Activated CD4-positive, alpha-beta T cell treated with anti-CD3 and anti-CD28 coated beads, Interleukin-2, amount 10 ng/mL, durations not matched to agents 7 days and 5 days (primary cell): ENCODE measurements around the gene WDR54. TPM values are rescaled to one million over a fixed set of nuclear protein-coding genes. Genes with fewer than 3 reads are reported as not detected.

Source experiments
- CTCF ChIA-PET: fragments of 350-600 bp; sonication (Branson Sonifier 250); formaldehyde crosslinking; loops from one replicate; lab custom pipeline; 2021; ENCODE audit warnings: antibody characterized with exemption; lab: Charles Lee
- POLR2A ChIA-PET: fragments of 350-600 bp; sonication (Branson Sonifier 250); formaldehyde crosslinking; loops from one replicate; lab custom pipeline; 2021; ENCODE audit warnings: antibody characterized with exemption; lab: Charles Lee
- DNase-seq: peaks from one replicate; pipeline ENCODE4 v3.0.0-alpha.2; 2020
- H3K27ac Mint-ChIP-seq: one replicate; pipeline ENCODE4 v1.8.0; 2021; ENCODE audit warnings: mild to moderate bottlenecking, moderate library complexity, mixed read lengths
- H3K27me3 Mint-ChIP-seq: one replicate; pipeline ENCODE4 v1.8.0; 2021; ENCODE audit warnings: mixed read lengths
- H3K36me3 Mint-ChIP-seq: one replicate; pipeline ENCODE4 v1.8.0; 2021; ENCODE audit warnings: low read depth, mixed read lengths
- H3K4me1 Mint-ChIP-seq: one replicate; pipeline ENCODE4 v1.8.0; 2021; ENCODE audit warnings: mixed read lengths
- H3K4me3 Mint-ChIP-seq: one replicate; pipeline ENCODE4 v1.8.0; 2021; ENCODE audit warnings: mild to moderate bottlenecking, moderate library complexity, mixed read lengths
- H3K9me3 Mint-ChIP-seq: one replicate; pipeline ENCODE4 v1.8.0; 2021; ENCODE audit warnings: mixed read lengths
- total RNA-seq, 2 experiments: library from RNA; stranded (reverse); gene quantifications; one replicate each; pipeline ENCODE4 v1.2.3, GENCODE V29; 2021

The WDR54 gene
- total RNA-seq, 2 experiments from 2014 or later: 71.3 to 80.7 TPM

- Mint-ChIP-seq H3K4me1 (peaks cover 10% of the 10 kb centered on the region), H3K4me3 (no peak overlapping the region), H3K27ac (no peak overlapping the region), H3K36me3 (peaks cover 8% of the 10 kb centered on the region), H3K9me3 (no peaks in the 10 kb centered on the region), H3K27me3 (no peaks in the 10 kb centered on the region)
- ChIA-PET CTCF (no interaction called here), POLR2A (no interaction called here)
- DNase-seq: no peak
Measured at GRCh38 chr2:74385396-74385795, 36.1 kb upstream of the WDR54 start.

DNA sequence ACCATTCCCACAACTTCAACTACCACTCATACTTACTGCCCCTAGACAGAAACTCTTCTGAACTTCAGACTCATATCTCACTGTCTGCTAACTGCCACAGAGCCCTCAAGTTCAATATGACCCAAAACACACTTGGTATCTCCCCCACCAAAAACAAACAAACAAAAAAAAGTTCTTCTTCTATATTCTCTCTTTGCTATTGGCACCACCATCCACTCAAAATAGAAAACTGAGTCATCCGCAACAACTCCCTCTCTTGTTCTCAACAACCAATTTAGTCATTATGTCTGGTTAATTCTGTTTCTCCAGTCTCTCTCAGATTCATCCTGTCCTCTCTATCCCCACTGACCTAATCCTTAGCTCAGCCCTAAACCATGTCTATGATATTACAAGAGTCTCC is 34.2 kb upstream of the WDR54 start:
- H3K27ac Mint-ChIP-seq: no peak overlapping the region
- H3K36me3 Mint-ChIP-seq: peaks cover 1% of the 10 kb centered on the region
- ChIA-PET CTCF (interaction anchor here (1.1 kb wide), 1 partner anchor 21 kb away, joined by 5 read pairs; no protein-coding TSS in a partner anchor), POLR2A (no interaction called here)
- no peak overlapping the region for H3K4me3 Mint-ChIP-seq
- no peaks in the 10 kb centered on the region for H3K27me3 Mint-ChIP-seq
- no peaks in the 10 kb centered on the region for H3K9me3 Mint-ChIP-seq
- H3K4me1 Mint-ChIP-seq: peaks cover 6% of the 10 kb centered on the region
- DNase-seq: no peak

GRCh38 chr2:74390606-74391005 is 30.9 kb upstream of the WDR54 start:
- no peaks in the 10 kb centered on the region for H3K9me3 Mint-ChIP-seq
- peak overlapping the region; percentile 92 for H3K4me3 Mint-ChIP-seq
- H3K4me1 Mint-ChIP-seq: peaks cover 9% of the 10 kb centered on the region
- H3K36me3 Mint-ChIP-seq: no peaks in the 10 kb centered on the region
- ChIA-PET CTCF (interaction anchor here (0.6 to 2.7 kb wide), 13 partner anchors 8 to 563 kb away, joined by 3 to 13 read pairs (median 6); partner anchors contain the start of genes C2orf81, DCTN1, INO80B and TTC31), POLR2A (interaction anchor here (0.7 kb wide), 1 partner anchor 139 kb away, joined by 5 read pairs; the partner anchor contains the start of genes AUP1 and HTRA2)
- peak overlapping the region; percentile 32 for H3K27ac Mint-ChIP-seq
- no peak for DNase-seq
- peaks cover 8% of the 10 kb centered on the region for H3K27me3 Mint-ChIP-seq

- Mint-ChIP-seq H3K27ac (peak overlapping the region; percentile 99), H3K4me3 (peak overlapping the region; percentile 92), H3K9me3 (no peaks in the 10 kb centered on the region), H3K36me3 (no peaks in the 10 kb centered on the region), H3K27me3 (peaks cover 8% of the 10 kb centered on the region), H3K4me1 (peaks cover 9% of the 10 kb centered on the region)
- DNase-seq: peak; percentile 13
- ChIA-PET POLR2A (interaction anchor here (0.5 to 0.7 kb wide), 3 partner anchors 11 to 138 kb away, joined by 3 to 5 read pairs (median 4); partner anchors contain the start of genes AUP1 and HTRA2), CTCF (interaction anchor here (0.5 to 2.7 kb wide), 23 partner anchors 9 to 563 kb away, joined by 3 to 13 read pairs (median 4); partner anchors contain the start of genes AUP1, C2orf81, DCTN1 and HTRA2)
Measured at GRCh38 chr2:74391209-74391579, 30.3 kb upstream of the WDR54 start.

- peak; percentile 97 for DNase-seq
- ChIA-PET POLR2A (interaction anchor here (0.5 to 0.7 kb wide), 4 partner anchors 11 to 147 kb away, joined by 3 to 5 read pairs (median 4); partner anchors contain the start of genes AUP1 and HTRA2), CTCF (interaction anchor here (0.5 to 2.7 kb wide), 24 partner anchors 8 to 564 kb away, joined by 3 to 13 read pairs (median 4); partner anchors contain the start of genes AUP1, C2orf81, DCTN1 and HTRA2)
- no peaks in the 10 kb centered on the region for H3K9me3 Mint-ChIP-seq
- H3K4me1 Mint-ChIP-seq: peaks cover 9% of the 10 kb centered on the region
- H3K36me3 Mint-ChIP-seq: no peaks in the 10 kb centered on the region
- peaks cover 8% of the 10 kb centered on the region for H3K27me3 Mint-ChIP-seq
- H3K27ac Mint-ChIP-seq: peak overlapping the region; percentile 99
- H3K4me3 Mint-ChIP-seq: peak overlapping the region; percentile 92
Measured at GRCh38 chr2:74391580-74392448, 29.7 kb upstream of the WDR54 start.

GRCh38 chr2:74392449-74392743 is 29.1 kb upstream of the WDR54 start:
- no peak for DNase-seq
- ChIA-PET POLR2A (interaction anchor here (0.5 kb wide), 1 partner anchor 146 kb away, joined by 3 read pairs; no protein-coding TSS in a partner anchor), CTCF (interaction anchor here (0.6 to 2.7 kb wide), 11 partner anchors 7 to 277 kb away, joined by 3 to 13 read pairs (median 4); partner anchors contain the start of genes DCTN1 and TTC31)
- Mint-ChIP-seq H3K4me1 (peaks cover 9% of the 10 kb centered on the region), H3K27me3 (peaks cover 8% of the 10 kb centered on the region), H3K36me3 (no peaks in the 10 kb centered on the region), H3K9me3 (no peaks in the 10 kb centered on the region), H3K27ac (peak overlapping the region; percentile 81), H3K4me3 (peak overlapping the region; percentile 92)

GRCh38 chr2:74393525-74393924 is 28.0 kb upstream of the WDR54 start:
- H3K9me3 Mint-ChIP-seq: no peaks in the 10 kb centered on the region
- H3K27me3 Mint-ChIP-seq: peaks cover 8% of the 10 kb centered on the region
- DNase-seq: no peak
- H3K36me3 Mint-ChIP-seq: no peaks in the 10 kb centered on the region
- no peak overlapping the region for H3K4me3 Mint-ChIP-seq
- no peak overlapping the region for H3K27ac Mint-ChIP-seq
- ChIA-PET POLR2A (no interaction called here), CTCF (no interaction called here)
- H3K4me1 Mint-ChIP-seq: peaks cover 9% of the 10 kb centered on the region

- CTCF ChIA-PET: interaction anchor here (0.6 kb wide), 1 partner anchor 459 kb away, joined by 5 read pairs; no protein-coding TSS in a partner anchor
- no peak for DNase-seq
- POLR2A ChIA-PET: no interaction called here
- Mint-ChIP-seq H3K27me3 (peaks cover 8% of the 10 kb centered on the region), H3K4me3 (no peak overlapping the region), H3K27ac (no peak overlapping the region), H3K4me1 (peaks cover 13% of the 10 kb centered on the region), H3K36me3 (no peaks in the 10 kb centered on the region), H3K9me3 (no peaks in the 10 kb centered on the region)
Measured at GRCh38 chr2:74396149-74396548, 25.4 kb upstream of the WDR54 start.

GRCh38 chr2:74399785-74400184 is 21.7 kb upstream of the WDR54 start:
- Mint-ChIP-seq H3K27me3 (peaks cover 7% of the 10 kb centered on the region), H3K4me1 (peaks cover 6% of the 10 kb centered on the region), H3K27ac (no peak overlapping the region), H3K9me3 (no peaks in the 10 kb centered on the region), H3K4me3 (no peak overlapping the region), H3K36me3 (no peaks in the 10 kb centered on the region)
- ChIA-PET CTCF (interaction anchor here (0.8 to 2.1 kb wide), 6 partner anchors 8 to 186 kb away, joined by 3 to 5 read pairs (median 3); no protein-coding TSS in a partner anchor), POLR2A (no interaction called here)
- DNase-seq: peak; percentile 46

DNA sequence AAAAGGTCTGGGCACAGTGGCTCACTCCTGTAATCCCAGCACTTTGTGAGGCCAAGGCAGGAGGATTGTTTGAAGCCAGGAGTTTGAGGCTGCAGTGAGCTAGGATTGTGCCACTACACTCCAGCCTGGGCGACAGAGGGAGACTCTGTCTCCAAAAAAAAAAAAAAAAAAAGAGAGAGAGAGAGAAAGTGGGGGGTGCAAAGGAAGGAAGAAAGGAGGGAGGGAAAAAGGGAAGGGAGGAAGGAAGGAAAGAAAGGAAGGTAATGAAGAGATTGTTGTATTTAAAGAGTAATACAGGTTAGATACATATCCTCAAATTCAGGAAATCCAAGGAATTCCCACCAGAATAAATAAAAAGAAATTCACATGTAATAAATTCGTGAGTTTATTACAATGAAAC is 19.6 kb upstream of the WDR54 start:
- peaks cover 8% of the 10 kb centered on the region for H3K4me1 Mint-ChIP-seq
- ChIA-PET CTCF (interaction anchor here (0.6 to 1.6 kb wide), 4 partner anchors 9 to 209 kb away, joined by 3 to 5 read pairs (median 3); no protein-coding TSS in a partner anchor), POLR2A (no interaction called here)
- H3K27me3 Mint-ChIP-seq: peaks cover 9% of the 10 kb centered on the region
- DNase-seq: no peak
- no peak overlapping the region for H3K27ac Mint-ChIP-seq
- H3K36me3 Mint-ChIP-seq: no peaks in the 10 kb centered on the region
- H3K9me3 Mint-ChIP-seq: no peaks in the 10 kb centered on the region
- no peak overlapping the region for H3K4me3 Mint-ChIP-seq

GRCh38 chr2:74406035-74406434 is 15.5 kb upstream of the WDR54 start:
- no peaks in the 10 kb centered on the region for H3K36me3 Mint-ChIP-seq
- peaks cover 2% of the 10 kb centered on the region for H3K4me1 Mint-ChIP-seq
- POLR2A ChIA-PET: no interaction called here
- peaks cover 21% of the 10 kb centered on the region for H3K27me3 Mint-ChIP-seq
- no peak overlapping the region for H3K27ac Mint-ChIP-seq
- no peak for DNase-seq
- no peaks in the 10 kb centered on the region for H3K9me3 Mint-ChIP-seq
- CTCF ChIA-PET: interaction anchor here (0.8 kb wide), 1 partner anchor 15 kb away, joined by 3 read pairs; the partner anchor contains the start of genes C2orf81 and WDR54
- no peak overlapping the region for H3K4me3 Mint-ChIP-seq

DNA sequence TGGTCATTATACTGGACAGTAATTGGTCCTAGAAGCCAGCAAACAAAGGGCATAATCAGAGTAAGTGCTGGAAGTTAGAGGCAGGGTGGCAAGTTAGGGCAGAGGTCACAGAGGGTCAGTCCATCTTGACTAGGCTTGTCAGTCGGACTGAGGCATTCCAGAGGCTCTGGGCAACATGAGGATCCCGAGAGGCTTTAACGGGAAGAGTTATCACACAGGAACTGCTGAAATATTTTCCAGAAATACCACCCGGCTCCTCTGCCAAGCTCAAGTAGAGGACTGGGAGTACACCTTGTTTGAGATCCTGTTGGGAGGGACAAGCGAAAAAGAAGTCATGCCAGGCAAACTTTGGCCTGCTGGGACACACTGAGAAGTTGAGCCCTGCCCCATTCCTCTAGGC is 13.8 kb upstream of the WDR54 start:
- H3K9me3 Mint-ChIP-seq: no peaks in the 10 kb centered on the region
- no peak overlapping the region for H3K4me3 Mint-ChIP-seq
- CTCF ChIA-PET: interaction anchor here (0.6 to 1.4 kb wide), 3 partner anchors 11 to 50 kb away, joined by 3 to 4 read pairs (median 3); no protein-coding TSS in a partner anchor
- no peak for DNase-seq
- H3K36me3 Mint-ChIP-seq: no peaks in the 10 kb centered on the region
- H3K27ac Mint-ChIP-seq: no peak overlapping the region
- POLR2A ChIA-PET: no interaction called here
- H3K4me1 Mint-ChIP-seq: peaks cover 2% of the 10 kb centered on the region
- H3K27me3 Mint-ChIP-seq: peaks cover 18% of the 10 kb centered on the region
